Activated CD4-positive, CD25-positive, alpha-beta regulatory T cell treated with anti-CD3 and anti-CD28 coated beads, Interleukin-2, amount 50 U/mL, for 24 hours (primary cell): ENCODE measurements around the gene ZNF516.

Experiments
- ATAC-seq, 2 donors: fragments of 150-1000 bp; cut with Tn5 transposase; one replicate each; pipeline ENCODE4 v1.10.0; 2021; ENCODE audit warnings: mild to moderate bottlenecking in 1 of 2, moderate library complexity in 1 of 2

ZNF516 gene

GRCh38 chr18:76507830-76508385 lies 12.9 kb upstream of the ZNF516 start:
- ATAC-seq: no peak

GRCh38 chr18:76506974-76507764 lies 12.1 kb upstream of the ZNF516 start:
- no peak for ATAC-seq

GRCh38 chr18:76506395-76506794 lies 11.4 kb upstream of the ZNF516 start:
- ATAC-seq: no peak

GRCh38 chr18:76505614-76506013 lies 10.6 kb upstream of the ZNF516 start:
- ATAC-seq: no peak

GRCh38 chr18:76504749-76505148 lies 9.7 kb upstream of the ZNF516 start:
- no peak for ATAC-seq

- ATAC-seq: no peak
Measured at GRCh38 chr18:76503649-76504386, 8.8 kb upstream of the ZNF516 start.

GRCh38 chr18:76502551-76502950 lies 7.5 kb upstream of the ZNF516 start:
- ATAC-seq: no peak

GRCh38 chr18:76499637-76500340 lies 4.7 kb upstream of the ZNF516 start:
- ATAC-seq: peak; percentile 44 to 55

- no peak for ATAC-seq
Measured at GRCh38 chr18:76499021-76499420, 4.0 kb upstream of the ZNF516 start.

- no peak for ATAC-seq
Measured at GRCh38 chr18:76498064-76498463, 3.0 kb upstream of the ZNF516 start.

GRCh38 chr18:76497021-76497420 lies 2.0 kb upstream of the ZNF516 start:
- ATAC-seq: no peak

- ATAC-seq: no peak
Measured at GRCh38 chr18:76496194-76496890, 1.3 kb upstream of the ZNF516 start.

GRCh38 chr18:76495435-76496193 lies 572 bp upstream of the ZNF516 start:
- peak; percentile 18 to 30 for ATAC-seq

GRCh38 chr18:76494231-76495005 lies 624 bp downstream of the ZNF516 start:
- ATAC-seq: no peak

- ATAC-seq: no peak
Measured at GRCh38 chr18:76493213-76494161, 1.6 kb downstream of the ZNF516 start.

GRCh38 chr18:76492669-76493212 lies 2.3 kb downstream of the ZNF516 start:
- ATAC-seq: peak; percentile 80 to 85

- no peak for ATAC-seq
Measured at GRCh38 chr18:76491776-76492668, 3.0 kb downstream of the ZNF516 start.

GRCh38 chr18:76491473-76491775 lies 3.6 kb downstream of the ZNF516 start:
- ATAC-seq: peak; percentile 8 to 15
